Tibial artery (tissue), 4 donors: ENCODE results near the gene ATF6B.

Experiments used
- DNase-seq, 2 donors: peaks; one replicate each; pipeline ENCODE4 v3.0.0-alpha.2; 2019
- H3K27ac ChIP-seq, 2 donors: fragments of 200-600 bp; sonication (generic) in 1 of 2; 1 replicate in 1 of 2; 2 replicates in 1 of 2; pipeline ENCODE4 v1.5.1; 2018 to 2019; ENCODE audit warnings: mild to moderate bottlenecking in 1 of 2
- H3K27me3 ChIP-seq, 2 donors: fragments of 200-600 bp; sonication (generic) in 1 of 2; one replicate each; pipeline versions ENCODE4 v1.5.1 to v1.6.0; 2016 to 2019
- H3K36me3 ChIP-seq, 3 donors: fragments of 200-600 bp; sonication (generic) in 2 of 3; one replicate each; pipeline ENCODE4 v1.5.1; 2016 to 2019; ENCODE audit warnings: mild to moderate bottlenecking in 2 of 3
- H3K4me1 ChIP-seq, 4 donors: fragments of 200-600 bp; sonication (generic) in 2 of 4; 1 replicate in 3 of 4; 2 replicates in 1 of 4; pipeline ENCODE4 v1.5.1; 2016 to 2019
- H3K4me3 ChIP-seq, 2 donors: fragments of 200-600 bp; sonication (generic) in 1 of 2; 1 replicate in 1 of 2; 2 replicates in 1 of 2; pipeline ENCODE4 v1.5.1; 2018 to 2019; ENCODE audit warnings: mild to moderate bottlenecking in 2 of 2
- H3K9me3 ChIP-seq, 3 donors: fragments of 200-600 bp; sonication (generic) in 1 of 3; one replicate each; pipeline ENCODE4 v1.5.1; 2016 to 2019
- intact Hi-C: fragments of 100-400 bp; cut with DNase I; formaldehyde crosslinking; loops from one replicate; pipeline ENCODE4 v1.15.0; 2023; ENCODE audit warnings: low total_unique reads
- TF ChIP-seq, protein P1 (sequence below), 2 experiments: fragments of 200-600 bp in 1 of 2; fragments of 450-650 bp in 1 of 2; IDR thresholded peaks; one replicate each; pipeline ENCODE4 v1.5.1; 2017 to 2019; ENCODE audit warnings: antibody characterized with exemption in 2 of 2, mild to moderate bottlenecking in 1 of 2, moderate library complexity in 1 of 2

ATF6B gene

DNA sequence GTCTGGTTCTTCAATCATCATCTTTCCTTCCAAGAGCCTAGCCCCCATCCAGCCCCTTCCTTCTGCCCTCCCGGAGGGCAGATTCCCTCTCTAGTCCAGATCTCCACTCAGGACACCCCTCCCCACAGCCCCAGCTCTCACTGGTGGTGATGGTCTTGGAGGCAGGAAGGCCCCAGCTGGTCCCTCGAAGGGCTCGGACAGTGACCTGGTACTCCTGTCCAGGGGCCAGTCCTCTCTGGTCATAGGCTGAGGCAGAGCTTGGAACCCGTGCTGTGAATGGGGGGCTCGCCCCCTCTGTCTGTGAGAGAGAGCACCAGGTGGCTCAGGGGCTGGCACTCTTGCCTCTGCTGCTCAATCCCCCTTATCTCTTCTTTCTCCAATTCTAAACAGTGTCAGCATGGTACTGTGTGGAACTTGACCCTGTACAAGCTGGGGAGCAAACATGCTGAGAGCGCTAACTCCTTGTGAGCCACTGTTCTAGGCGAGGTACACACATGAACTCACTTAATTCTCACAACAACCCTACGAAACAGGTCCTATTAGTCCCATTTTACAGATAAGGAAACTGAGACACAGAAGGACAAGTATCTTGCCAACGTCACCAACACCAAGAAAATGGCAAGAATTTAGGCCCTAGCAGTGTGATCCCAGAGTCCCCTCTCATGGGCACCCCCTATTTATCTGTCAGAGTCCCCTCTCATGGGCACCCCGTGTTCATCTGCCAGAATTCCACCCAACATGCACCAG, 38.8 kb downstream of the ATF6B start:
- H3K36me3 ChIP-seq: peaks cover 0 to 9% (median 6%) of the 10 kb centered on the region in 3 donors
- H3K27ac ChIP-seq: peak overlapping the region; percentile 85 to 87
- H3K4me3 ChIP-seq: no peak overlapping the region
- no peaks in the 10 kb centered on the region for H3K27me3 ChIP-seq
- H3K4me1 ChIP-seq: peaks cover 0 to 58% (median 41%) of the 10 kb centered on the region in 4 donors
- peak in 1 of 2 donors; percentile 56 for DNase-seq
- intact Hi-C loops: loop anchor here (5.0 kb wide), 1 partner anchor 63 kb away; the partner anchor contains the start of genes PPT2 and PRRT1
- H3K9me3 ChIP-seq: no peaks in the 10 kb centered on the region
- TF ChIP-seq, protein P1, sequence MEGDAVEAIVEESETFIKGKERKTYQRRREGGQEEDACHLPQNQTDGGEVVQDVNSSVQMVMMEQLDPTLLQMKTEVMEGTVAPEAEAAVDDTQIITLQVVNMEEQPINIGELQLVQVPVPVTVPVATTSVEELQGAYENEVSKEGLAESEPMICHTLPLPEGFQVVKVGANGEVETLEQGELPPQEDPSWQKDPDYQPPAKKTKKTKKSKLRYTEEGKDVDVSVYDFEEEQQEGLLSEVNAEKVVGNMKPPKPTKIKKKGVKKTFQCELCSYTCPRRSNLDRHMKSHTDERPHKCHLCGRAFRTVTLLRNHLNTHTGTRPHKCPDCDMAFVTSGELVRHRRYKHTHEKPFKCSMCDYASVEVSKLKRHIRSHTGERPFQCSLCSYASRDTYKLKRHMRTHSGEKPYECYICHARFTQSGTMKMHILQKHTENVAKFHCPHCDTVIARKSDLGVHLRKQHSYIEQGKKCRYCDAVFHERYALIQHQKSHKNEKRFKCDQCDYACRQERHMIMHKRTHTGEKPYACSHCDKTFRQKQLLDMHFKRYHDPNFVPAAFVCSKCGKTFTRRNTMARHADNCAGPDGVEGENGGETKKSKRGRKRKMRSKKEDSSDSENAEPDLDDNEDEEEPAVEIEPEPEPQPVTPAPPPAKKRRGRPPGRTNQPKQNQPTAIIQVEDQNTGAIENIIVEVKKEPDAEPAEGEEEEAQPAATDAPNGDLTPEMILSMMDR (IDR thresholded peaks at IDR 0.05): no peak

GRCh38 chr6:32088487-32089049, 39.5 kb downstream of the ATF6B start:
- H3K4me1 ChIP-seq: peaks cover 0 to 51% (median 36%) of the 10 kb centered on the region in 4 donors
- intact Hi-C loops: loop anchor here (5.0 kb wide), 1 partner anchor 64 kb away; the partner anchor contains the start of genes PPT2 and PRRT1
- peaks cover 0 to 16% (median 13%) of the 10 kb centered on the region in 3 donors for H3K36me3 ChIP-seq
- no peaks in the 10 kb centered on the region for H3K9me3 ChIP-seq
- peak overlapping the region; percentile 85 to 87 for H3K27ac ChIP-seq
- TF ChIP-seq, protein P1 (IDR thresholded peaks at IDR 0.05): no peak
- H3K4me3 ChIP-seq: no peak overlapping the region
- DNase-seq: peak in 1 of 2 donors; percentile 66
- no peaks in the 10 kb centered on the region for H3K27me3 ChIP-seq

- Histone ChIP-seq H3K27me3 (no peaks in the 10 kb centered on the region), H3K9me3 (no peaks in the 10 kb centered on the region), H3K27ac (peak overlapping the region; percentile 85 to 87), H3K4me1 (peaks cover 0 to 44% (median 32%) of the 10 kb centered on the region in 4 donors), H3K4me3 (peak overlapping the region; percentile 38 to 44), H3K36me3 (peaks cover 0 to 23% (median 13%) of the 10 kb centered on the region in 3 donors)
- intact Hi-C loops: loop anchor here (1.0 to 5.0 kb wide), 2 partner anchors 26 to 64 kb away; partner anchors contain the start of genes PPT2 and PRRT1
- peak; percentile 85 to 95 for DNase-seq
- TF ChIP-seq, protein P1 (IDR thresholded peaks at IDR 0.05): peak; percentile 57 to 69
Measured at GRCh38 chr6:32087574-32088486, 40.2 kb downstream of the ATF6B start.

DNA sequence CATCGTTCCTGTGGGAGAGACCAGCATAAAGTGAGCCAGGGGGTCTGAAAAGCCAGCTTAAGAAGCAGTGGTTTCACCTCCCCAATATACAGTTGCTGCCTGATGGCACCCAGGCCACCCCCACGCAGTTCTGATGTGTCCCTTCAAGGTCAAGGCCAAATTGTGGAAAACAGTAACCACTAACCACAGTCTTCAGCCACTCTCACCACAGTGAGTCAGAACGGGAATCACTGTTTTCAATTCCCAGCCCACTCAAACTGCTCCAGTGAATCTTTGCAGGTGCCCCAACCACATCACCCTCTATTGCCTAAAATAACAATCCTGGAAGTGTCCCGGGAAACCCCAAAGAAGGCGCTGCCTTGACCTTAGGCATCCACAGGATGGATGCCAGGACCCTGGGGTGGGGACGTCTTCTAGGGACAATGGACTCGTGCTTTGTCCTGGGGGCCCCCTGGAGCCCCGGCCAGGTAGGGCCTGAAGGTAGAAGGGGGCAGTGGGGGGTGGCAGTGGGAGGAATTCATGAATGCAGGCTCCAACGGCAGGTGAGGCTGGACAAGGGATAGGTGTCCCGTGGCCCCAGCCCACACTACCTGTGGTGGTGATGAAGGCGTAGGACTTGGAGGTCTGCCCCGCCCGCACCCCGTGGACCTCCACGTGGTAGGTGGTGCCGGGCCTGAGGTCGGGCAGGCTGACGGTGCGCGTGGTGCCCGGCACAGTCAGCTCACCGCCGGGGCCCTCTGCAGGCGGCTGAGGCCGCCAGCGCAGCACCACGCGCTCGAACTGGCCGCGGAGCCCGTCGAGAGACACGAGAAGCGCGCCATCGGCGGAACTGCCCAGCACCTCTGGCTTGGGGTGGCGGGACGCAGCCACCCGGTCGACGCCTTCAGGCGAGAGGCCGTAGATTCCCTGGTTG, 41.1 kb downstream of the ATF6B start:
- intact Hi-C loops: loop anchor here (1.0 to 5.0 kb wide), 2 partner anchors 27 to 65 kb away; partner anchors contain the start of genes PPT2 and PRRT1
- peaks cover 0 to 44% (median 28%) of the 10 kb centered on the region in 4 donors for H3K4me1 ChIP-seq
- TF ChIP-seq, protein P1 (IDR thresholded peaks at IDR 0.05): no peak
- H3K9me3 ChIP-seq: no peaks in the 10 kb centered on the region
- peak overlapping the region; percentile 38 to 44 for H3K4me3 ChIP-seq
- no peaks in the 10 kb centered on the region for H3K27me3 ChIP-seq
- peak overlapping the region; percentile 85 to 87 for H3K27ac ChIP-seq
- peaks cover 0 to 24% (median 19%) of the 10 kb centered on the region in 3 donors for H3K36me3 ChIP-seq
- no peak for DNase-seq
